ENCODE results near the gene ADCY6.
A peak's percentile ranks its signal among the peaks of the same experiment; 100 is the strongest.

ADCY6 gene

GRCh38 chr12:48803675-48804074, 14.8 kb upstream of the ADCY6 start:
- no peak for TF ChIP-seq CTCF (IDR thresholded peaks at IDR 0.05; ENCODE audit: extremely low read depth, missing control alignments)
- no peak for DNase-seq (ENCODE audit: low spot score)

GRCh38 chr12:48800971-48801370, 12.1 kb upstream of the ADCY6 start:
- TF ChIP-seq CTCF (IDR thresholded peaks at IDR 0.05; ENCODE audit: extremely low read depth, missing control alignments), result no peak
- DNase-seq (ENCODE audit: low spot score), result no peak

GRCh38 chr12:48800457-48800856, 11.6 kb upstream of the ADCY6 start:
- no peak for TF ChIP-seq CTCF (IDR thresholded peaks at IDR 0.05; ENCODE audit: extremely low read depth, missing control alignments)

GRCh38 chr12:48796976-48797375, 8.1 kb upstream of the ADCY6 start:
- no peak for DNase-seq (ENCODE audit: low spot score)
- TF ChIP-seq CTCF (IDR thresholded peaks at IDR 0.05; ENCODE audit: extremely low read depth, missing control alignments), result no peak

More at GRCh38 chr12:48800457-48800856, 11.6 kb upstream of the ADCY6 start:
- DNase-seq (ENCODE audit: low spot score), result no peak

- peak; percentile 84 for DNase-seq (ENCODE audit: low spot score)
Observed at GRCh38 chr12:48795550-48796455, 6.9 kb upstream of the ADCY6 start.

GRCh38 chr12:48794870-48795269, 6.0 kb upstream of the ADCY6 start:
- TF ChIP-seq CTCF (IDR thresholded peaks at IDR 0.05; ENCODE audit: extremely low read depth, missing control alignments), result no peak
- no peak for DNase-seq (ENCODE audit: low spot score)

More at GRCh38 chr12:48795550-48796455, 6.9 kb upstream of the ADCY6 start:
- TF ChIP-seq CTCF (IDR thresholded peaks at IDR 0.05; ENCODE audit: extremely low read depth, missing control alignments), result peak; percentile 88

GRCh38 chr12:48793696-48794095, 4.8 kb upstream of the ADCY6 start:
- no peak for DNase-seq (ENCODE audit: low spot score)
- TF ChIP-seq CTCF (IDR thresholded peaks at IDR 0.05; ENCODE audit: extremely low read depth, missing control alignments), result no peak
